IMR-90 (cell line): ENCODE measurements around the gene PRELID2.

ENCODE experiments used
- BHLHE40 ChIP-seq: fragments of 150-350 bp; IDR thresholded peaks from 2 replicates; pipeline ENCODE4 v1.6.1; 2016; ENCODE audit warnings: mild to moderate bottlenecking, low read depth, low read length
- CEBPB ChIP-seq: IDR thresholded peaks from 2 replicates; pipeline ENCODE4 v1.6.1; 2012; ENCODE audit warnings: low read depth, low read length, improper control_type of control experiment
- CHD1 ChIP-seq: IDR thresholded peaks from 2 replicates; pipeline ENCODE4 v1.6.1; 2012; ENCODE audit warnings: low read depth, low read length, improper control_type of control experiment
- MAFK ChIP-seq: IDR thresholded peaks from 2 replicates; pipeline ENCODE4 v1.6.1; 2012; ENCODE audit warnings: low read depth, low read length, improper control_type of control experiment
- MAZ ChIP-seq: IDR thresholded peaks from 2 replicates; pipeline ENCODE4 v1.6.1; 2012; ENCODE audit warnings: low read depth, mild to moderate bottlenecking, low read length, improper control_type of control experiment, moderate library complexity, borderline replicate concordance
- MXI1 ChIP-seq: IDR thresholded peaks from 2 replicates; pipeline ENCODE4 v1.6.1; 2012; ENCODE audit warnings: low read depth, mild to moderate bottlenecking, low read length, moderate library complexity, borderline replicate concordance
- NFE2L2 ChIP-seq: fragments of 150-350 bp; IDR thresholded peaks from 2 replicates; pipeline ENCODE4 v1.6.1; 2016; ENCODE audit warnings: low read depth, mild to moderate bottlenecking, low read length
- POLR2A ChIP-seq: IDR thresholded peaks from 2 replicates; pipeline ENCODE4 v1.6.1; 2012; ENCODE audit warnings: mild to moderate bottlenecking, low read depth, low read length
- RFX5 ChIP-seq: IDR thresholded peaks from 2 replicates; pipeline ENCODE4 v1.8.0; 2012; ENCODE audit warnings: low read depth, mild to moderate bottlenecking, low read length, moderate library complexity
- SMC3 ChIP-seq: fragments of 150-350 bp; IDR thresholded peaks from 2 replicates; pipeline ENCODE4 v1.6.1; 2016; ENCODE audit warnings: low read depth, mild to moderate bottlenecking, antibody characterized with exemption, low read length, moderate library complexity
- TF ChIP-seq, protein P1 (sequence below): conservative IDR thresholded peaks from 2 replicates; pipeline ENCODE4 v1.5.1; 2012; ENCODE audit warnings: mild to moderate bottlenecking, low read depth, low read length, improper control_type of control experiment
- TF ChIP-seq, protein P2 (sequence below): fragments of 150-350 bp; IDR thresholded peaks from 2 replicates; pipeline ENCODE4 v1.6.1; 2017; ENCODE audit warnings: mild to moderate bottlenecking, antibody characterized with exemption, low read length, low read depth

DNA sequence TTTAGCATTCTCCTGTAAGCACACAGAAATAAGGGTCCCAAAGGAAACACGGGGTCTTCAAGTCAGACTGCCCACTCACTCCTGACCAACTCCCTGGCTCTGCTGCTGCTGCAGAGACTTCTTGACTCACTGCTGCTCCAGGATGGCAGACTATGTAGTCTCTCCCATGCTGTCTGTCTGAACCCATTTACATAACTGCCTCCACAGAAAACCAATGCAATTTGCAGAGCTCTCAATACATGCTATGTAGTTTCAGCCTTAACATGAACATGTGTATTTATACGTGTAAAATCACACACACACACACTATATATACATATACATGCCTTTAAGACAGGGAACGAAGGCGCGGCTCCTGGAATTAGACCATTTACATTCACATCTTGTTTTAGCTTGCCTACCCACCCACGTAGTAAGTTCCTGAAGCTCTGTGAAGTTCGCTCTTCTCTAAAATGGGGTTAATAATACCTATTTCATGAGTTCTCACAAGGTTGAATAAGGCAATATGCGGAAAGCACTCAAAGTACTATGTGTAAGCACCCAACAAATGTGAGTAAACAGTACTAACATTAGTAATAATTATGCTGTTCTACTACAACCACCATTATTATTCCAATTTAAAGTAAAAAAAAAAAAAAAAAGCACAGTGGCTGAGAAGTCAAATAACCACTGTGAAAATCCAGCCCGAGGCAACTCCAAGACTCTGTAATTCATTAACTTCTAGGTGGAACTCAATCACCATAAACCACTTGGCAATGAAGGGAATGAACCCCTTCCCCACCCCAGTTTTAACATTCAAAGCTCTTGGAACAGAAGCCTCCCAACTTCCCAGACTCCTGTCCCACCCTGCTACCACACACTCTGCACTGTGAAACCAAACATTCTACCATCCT, 31.8 kb downstream of the PRELID2 start:
- TF ChIP-seq POLR2A (no peak), CEBPB (no peak), MXI1 (no peak), SMC3 (no peak), RFX5 (no peak), MAFK (no peak), CHD1 (no peak), MAZ (no peak), NFE2L2 (no peak), BHLHE40 (no peak)
- TF ChIP-seq, protein P1, sequence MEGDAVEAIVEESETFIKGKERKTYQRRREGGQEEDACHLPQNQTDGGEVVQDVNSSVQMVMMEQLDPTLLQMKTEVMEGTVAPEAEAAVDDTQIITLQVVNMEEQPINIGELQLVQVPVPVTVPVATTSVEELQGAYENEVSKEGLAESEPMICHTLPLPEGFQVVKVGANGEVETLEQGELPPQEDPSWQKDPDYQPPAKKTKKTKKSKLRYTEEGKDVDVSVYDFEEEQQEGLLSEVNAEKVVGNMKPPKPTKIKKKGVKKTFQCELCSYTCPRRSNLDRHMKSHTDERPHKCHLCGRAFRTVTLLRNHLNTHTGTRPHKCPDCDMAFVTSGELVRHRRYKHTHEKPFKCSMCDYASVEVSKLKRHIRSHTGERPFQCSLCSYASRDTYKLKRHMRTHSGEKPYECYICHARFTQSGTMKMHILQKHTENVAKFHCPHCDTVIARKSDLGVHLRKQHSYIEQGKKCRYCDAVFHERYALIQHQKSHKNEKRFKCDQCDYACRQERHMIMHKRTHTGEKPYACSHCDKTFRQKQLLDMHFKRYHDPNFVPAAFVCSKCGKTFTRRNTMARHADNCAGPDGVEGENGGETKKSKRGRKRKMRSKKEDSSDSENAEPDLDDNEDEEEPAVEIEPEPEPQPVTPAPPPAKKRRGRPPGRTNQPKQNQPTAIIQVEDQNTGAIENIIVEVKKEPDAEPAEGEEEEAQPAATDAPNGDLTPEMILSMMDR = no peak
- TF ChIP-seq, protein P2, sequence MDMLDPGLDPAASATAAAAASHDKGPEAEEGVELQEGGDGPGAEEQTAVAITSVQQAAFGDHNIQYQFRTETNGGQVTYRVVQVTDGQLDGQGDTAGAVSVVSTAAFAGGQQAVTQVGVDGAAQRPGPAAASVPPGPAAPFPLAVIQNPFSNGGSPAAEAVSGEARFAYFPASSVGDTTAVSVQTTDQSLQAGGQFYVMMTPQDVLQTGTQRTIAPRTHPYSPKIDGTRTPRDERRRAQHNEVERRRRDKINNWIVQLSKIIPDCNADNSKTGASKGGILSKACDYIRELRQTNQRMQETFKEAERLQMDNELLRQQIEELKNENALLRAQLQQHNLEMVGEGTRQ = no peak
